GM19025 (cell line): ENCODE data around the gene CBARP.

Experiments used
- ATAC-seq: cut with Tn5 transposase; IDR thresholded peaks from one replicate; pipeline ENCODE4 v1.9.1; 2021; ENCODE audit warnings: mild to moderate bottlenecking, low read depth, moderate library complexity; ENCODE audit not compliant: unreplicated experiment

CBARP gene

DNA sequence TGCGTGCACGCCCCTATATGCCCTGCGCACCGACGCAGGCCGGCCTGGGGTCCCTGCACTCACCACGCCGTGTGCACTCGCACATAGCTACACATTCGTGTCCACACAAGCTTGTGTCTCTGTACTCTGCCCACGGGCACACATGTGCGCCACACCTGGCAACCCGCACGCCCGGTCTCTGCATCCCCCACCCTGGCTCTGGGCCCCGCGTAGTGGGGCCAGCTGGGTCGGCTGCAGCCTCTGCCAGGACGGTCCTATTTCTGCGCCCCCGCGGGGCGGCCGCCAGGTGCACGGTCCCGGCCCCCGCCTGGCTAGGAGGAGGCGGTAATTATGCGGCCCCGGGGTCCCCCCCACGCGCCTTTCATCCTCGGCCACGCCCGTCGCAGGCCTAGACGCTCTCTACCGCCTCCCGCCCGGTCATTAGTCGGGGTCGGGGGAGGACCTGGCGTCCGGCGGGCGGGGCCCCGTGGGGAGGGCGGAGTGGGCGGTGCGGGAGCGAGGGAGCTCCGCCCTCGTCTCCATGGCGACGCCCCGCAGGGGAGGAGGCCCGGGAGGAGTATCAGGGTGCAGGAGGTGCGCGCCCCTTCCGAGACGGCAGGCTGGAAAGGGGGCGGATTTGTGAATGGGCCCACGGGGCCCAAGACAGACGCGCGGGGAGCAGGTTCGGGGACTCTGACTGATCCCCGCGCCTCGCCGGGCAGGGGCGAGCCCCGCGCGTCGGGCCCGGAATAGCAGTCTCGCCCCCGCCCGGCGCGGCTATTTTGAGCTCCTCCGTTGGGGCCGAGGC, 28.5 kb upstream of the CBARP start:
- ATAC-seq: peak; percentile 32

DNA sequence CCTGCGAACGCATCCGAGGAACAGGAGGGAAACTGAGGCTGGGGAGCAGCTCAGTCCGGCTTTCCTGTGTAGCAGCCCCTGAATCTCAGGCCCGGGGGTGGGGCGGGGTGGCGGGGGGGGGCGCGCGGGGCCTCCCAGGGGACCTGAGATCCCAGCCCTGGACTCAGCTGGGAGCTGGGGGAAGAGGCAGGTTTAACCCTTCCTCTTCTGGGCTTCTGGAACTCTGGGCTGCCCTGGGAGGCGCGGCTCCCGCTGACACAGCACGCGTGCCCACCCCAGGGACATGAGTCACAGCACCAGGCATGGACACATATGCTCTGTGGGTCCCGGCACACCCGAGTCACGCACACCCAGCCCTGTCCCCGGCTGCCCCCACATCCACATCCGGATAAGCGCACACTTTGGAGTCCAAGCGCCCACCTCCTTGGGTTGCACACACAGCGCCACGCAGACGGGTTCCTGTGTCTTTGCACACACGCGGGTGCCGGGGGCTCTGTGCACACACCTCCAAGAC, 27.9 kb upstream of the CBARP start:
- ATAC-seq: no peak

DNA sequence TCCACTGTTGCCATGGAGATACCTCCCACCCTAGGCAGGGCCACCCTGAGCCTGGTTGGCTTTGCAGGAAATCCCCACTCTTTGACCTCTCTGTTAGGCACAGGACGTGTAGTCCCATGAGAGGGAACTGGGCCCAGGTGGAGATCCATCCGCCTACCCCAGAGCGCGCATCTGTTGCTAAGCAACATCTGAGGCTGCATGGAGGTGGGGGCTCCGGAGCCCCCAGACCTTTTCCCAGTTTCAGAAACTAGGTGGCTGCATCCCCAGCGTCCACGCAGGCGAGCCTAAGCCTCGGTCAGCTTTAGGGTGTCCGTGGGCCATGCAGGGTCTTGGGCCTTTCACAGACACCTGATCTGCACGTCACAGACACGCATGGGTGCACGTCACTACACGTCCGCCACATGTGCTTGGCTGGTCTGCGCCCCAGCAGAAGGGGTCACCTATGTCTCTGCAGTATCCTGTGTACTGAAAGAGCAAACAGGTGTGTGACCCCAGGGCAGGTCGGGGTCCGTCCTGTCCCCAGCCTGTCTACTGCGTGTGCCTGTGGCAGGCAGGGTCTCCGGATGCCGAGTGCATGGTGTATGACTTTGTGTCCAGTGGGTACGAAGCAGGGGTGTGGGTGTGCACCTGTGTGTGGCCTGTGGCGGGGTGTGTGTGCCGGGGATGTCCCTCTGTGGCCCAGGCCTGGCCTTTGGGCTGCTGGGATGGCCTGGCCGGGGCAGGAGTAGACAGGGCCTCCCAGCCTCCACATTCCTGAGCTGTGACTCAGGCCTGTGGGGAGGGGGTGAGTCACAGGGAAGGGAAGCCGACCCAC, 27.2 kb upstream of the CBARP start:
- ATAC-seq: no peak

DNA sequence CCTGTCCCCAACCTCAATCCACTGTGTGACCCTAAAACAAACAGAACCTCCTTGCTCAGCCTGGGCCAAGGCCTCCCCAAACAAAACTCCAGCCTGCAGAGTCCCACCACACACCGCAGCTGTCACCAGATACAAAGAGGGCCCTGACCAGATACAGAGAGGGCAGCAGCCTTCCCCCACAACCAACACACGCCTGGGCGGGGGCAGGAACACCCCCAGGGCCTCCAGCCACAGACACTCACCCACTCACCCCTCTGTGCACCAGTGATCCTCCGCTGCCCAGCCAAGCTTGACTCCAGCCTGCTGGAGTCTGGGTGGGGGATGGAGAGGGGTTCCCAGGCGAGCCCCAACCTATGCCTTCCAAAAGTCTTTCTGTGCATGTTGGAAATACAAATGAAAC, 25.4 kb upstream of the CBARP start:
- ATAC-seq: no peak

DNA sequence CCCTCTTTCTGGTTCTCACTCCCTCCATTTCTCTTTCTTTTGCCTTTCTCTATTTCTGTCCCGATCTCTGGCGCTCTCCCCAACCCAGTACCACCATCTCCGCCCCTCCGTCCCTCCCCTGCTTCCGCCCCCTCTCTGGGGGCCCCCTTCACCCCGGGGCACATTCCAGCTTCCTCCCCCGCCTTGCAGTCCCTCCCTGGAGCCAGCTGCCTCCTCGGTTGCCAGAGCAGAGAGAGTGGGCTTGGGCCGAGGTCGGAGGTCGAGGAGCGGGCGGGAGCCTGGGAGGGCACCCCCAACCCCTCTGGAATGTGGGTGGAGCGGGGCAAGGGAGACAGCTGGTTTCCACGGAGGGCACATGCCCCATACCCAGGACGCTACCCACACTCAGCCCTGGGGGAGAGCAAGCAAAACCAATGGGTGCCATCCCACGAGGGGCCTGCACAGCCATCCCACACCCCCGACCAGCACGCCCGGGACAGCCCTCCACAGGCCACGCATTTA, 24.9 kb upstream of the CBARP start:
- ATAC-seq: no peak

DNA sequence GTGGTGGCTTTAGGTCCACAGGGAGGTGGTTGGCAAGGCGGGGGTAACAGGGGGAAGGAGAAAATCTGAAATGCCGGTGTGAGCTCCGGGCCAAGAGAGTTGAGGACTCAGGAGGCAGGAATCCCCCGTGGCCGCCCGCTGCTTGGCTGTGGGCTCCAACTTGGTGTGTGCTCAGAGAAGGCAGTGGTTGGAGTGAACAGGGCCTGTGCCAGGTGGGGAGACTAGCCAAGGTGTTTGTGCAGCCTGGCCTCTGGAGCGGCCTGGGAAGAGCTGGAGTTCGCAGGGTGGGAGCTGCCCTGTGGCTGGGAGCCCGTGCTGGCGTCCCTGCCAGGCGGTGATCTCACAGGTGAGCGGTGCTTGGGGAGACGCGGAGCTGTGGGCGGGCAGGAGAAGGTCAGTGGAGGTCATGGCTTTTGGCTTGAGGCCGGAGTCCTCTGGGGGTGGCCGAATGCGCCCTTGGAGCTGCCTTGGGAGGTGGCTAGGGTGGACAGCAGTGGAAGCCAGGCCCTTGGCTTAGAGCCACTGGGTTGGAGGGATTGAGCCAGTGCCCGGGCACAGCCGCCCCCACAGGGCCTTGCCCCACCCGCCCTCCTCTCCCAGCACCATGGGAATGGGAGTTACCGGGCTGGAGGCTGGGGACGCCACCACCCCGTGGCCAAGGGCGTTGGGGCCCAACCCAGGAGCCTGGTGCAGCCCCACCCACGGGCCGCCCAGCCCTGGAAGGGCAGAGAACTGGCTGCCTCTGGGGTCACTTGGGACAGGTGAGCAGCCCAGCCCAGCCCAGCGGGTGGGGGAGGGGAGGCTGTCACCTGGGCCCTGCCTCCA, 24.2 kb upstream of the CBARP start:
- no peak for ATAC-seq

DNA sequence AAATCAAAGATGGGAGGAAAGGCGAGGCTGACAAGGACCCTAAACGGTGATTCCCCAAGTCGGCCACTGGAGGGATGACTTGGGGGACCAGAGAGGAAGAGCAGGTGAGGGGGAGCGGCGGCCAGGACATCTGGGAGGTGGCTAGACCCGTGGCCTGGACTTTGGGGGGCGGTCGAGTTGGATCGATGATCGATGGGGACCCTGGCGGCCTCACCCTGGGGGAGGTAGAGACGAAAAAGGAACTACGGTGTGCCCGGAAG, 23.7 kb upstream of the CBARP start:
- ATAC-seq: no peak

DNA sequence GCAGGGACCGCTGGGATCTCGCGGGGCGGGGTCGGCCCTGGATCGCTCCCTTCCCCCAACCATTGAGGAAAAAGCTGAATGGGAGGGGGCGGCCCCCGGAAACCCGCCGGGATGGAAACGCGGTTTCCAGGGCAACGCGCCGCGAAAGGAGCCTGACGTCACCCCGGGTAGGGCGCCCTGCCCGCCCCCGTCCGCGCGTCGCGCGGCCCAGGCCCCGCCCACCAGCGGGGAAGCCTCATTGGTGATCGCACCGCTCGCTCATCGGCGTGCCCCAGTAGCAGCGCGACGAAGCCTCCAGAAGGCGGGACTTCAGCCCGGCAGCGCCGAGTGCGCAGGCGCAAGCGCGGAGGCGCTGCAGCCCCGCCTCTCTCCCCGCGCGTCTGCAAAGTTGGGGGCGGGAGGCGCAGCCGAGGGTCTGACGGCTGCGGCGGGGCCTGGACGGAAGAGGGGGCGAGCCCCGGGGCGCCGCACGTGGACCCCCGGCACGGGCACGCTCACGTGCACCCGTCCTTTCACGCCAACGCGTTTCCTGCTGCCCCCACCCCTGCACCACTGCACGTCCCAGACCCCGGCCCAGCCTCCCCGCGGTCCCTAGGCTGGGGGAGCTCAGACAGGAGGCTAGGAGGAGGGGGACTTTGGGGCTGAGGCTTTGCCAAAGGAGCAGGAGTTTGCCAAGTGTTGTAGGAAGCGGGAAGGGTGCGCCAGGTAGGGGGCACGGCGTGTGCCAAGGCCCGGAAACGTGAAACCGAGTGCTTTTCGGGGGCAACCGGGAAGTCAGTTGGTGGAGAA, 23.1 kb upstream of the CBARP start:
- peak; percentile 66 for ATAC-seq

DNA sequence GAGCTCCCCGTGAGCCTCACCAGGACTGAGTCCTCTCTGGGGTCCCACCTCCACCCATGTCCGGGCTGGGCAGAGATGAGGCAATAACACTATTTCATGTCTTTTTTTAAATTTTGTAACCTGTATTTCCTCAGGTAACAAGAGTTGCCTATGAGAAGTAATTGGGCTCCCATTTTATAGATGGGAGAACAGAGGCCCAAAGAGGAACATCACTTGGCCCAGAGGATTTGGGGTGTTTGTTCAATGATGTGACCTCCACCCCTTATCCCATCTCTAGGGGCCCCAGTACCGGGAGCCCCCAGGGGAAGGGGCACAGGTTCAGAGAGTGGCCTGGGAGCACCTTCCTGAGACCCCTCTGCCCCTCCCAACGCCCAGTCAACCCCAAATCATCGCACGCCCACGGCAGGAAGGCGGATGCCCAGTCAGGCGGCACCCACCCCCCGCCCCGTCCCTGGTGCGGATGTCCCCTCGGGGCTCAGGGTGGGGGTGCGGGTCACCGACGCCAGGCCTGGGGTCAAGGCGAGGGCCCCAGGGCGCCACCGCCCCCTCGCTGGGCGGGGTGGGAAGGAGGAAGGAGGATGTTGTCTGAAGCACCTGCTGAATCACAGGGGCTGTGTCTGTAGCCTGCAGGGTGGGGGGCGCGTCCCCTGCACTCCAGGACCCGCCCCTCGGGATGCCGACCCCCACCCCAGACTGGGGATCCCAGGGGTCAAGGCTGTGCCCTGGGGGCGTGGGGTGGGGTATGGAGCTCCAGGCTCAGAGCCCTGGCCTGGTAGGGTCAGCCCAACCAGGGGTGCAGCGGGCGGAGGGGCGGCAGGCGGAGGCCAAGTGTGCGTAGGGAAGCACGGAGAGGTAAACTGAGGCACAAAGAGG, 22.3 kb upstream of the CBARP start:
- ATAC-seq: no peak

DNA sequence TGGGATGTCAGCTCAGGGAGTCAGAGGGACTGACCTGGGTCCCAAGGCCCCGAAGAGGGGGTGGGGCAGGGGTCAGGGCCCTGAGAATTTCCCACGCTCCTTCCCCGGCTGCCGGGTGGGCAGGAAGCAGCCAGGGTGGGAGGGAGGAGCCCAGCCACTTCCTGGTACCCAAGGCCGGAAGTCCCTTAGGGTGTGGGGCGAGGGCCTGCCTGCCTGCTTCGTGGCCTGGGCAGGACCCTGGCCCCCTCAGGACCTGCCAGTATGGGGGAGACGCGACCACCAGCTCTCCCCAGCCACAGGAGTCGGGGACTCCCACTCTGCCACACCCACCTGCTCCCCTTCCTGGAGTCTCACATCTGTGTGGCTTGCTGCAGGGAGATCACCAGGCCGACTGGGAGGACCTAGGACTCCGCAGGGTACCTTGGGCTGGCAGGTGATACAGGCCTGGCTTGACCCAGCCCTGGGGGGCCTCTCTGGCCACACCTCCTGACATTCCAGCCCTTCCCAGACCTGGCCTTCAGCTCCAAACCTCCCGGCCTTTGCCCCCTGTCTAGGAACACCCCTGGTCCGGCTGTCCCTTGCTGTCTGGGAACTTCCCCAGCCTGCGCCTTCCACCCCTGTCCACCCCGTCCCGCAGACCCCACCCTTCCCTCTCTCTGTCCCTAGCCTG, 21.5 kb upstream of the CBARP start:
- peak; percentile 29 for ATAC-seq

DNA sequence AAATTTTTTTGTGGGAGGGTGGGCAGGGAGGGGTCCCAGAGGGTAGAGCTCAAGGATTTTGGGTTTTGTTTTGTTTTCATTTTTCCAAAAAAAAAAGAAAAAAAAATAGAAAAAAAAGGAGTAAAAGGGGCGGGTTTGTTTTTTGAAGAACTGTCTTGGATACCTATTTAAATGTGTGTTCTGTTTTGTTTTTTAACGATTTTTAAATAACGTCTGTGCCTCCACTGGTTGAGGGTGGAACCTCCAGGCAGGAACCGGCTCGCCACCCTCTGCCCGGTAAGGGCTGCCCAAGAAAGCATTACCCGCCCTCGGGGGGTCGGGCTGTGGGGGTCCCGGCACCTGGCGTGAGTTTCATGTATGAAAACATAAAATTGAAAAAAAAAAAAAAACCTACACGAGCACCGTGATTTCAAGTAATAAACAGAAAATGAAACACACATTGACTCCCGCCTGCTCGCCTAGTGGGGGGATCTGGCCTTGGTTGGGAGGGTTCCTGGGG, 21.0 kb upstream of the CBARP start:
- no peak for ATAC-seq

DNA sequence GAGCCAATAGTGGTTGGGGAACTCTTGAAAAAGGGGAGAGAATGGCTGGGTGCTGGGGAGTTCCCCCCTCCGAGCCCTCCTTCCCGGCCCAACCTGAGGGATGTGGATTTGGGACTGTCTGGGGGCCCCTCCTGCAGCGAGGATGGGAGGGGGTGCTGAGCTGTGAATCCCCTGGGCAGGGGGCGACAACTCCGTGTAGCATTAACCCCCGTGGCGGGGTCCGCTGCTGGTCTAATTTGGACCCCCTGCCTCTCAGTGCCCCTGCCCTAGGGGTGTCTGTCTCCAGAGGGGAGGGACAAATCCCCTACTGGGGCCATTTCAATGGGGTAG, 20.3 kb upstream of the CBARP start:
- no peak for ATAC-seq

DNA sequence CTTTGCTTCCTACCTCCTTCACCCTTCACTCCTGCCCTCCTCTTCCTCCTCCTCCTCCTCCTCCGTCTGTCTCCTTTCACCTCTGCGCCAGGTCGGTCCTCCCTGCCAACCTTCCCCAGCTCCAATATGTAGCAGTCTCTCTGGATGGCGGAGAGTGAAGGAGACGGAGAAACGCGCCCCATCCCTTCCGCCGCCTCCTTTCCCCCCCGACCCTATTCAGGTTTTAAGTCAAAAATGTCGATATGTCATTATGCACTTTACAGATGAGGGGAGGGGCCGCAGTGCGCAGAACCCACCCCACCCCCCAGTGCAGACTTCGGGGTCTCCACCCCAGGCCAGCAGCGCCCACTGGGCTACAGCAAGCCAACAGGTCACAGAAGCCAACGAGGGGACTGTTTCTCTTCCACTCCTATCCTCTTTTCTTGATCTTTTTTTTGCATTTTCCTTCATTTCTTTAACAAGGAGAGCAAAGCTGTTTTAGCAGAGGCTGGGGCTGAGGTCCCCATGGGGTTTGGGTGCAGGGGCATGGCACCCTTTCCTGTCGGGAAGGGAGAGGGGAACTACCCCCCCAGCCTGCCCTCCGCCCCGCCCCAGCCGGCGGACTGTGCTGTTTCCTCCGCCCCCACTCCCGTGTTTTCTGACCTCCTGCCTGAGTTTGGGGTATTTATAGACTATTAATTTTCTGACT, 19.8 kb upstream of the CBARP start:
- no peak for ATAC-seq

DNA sequence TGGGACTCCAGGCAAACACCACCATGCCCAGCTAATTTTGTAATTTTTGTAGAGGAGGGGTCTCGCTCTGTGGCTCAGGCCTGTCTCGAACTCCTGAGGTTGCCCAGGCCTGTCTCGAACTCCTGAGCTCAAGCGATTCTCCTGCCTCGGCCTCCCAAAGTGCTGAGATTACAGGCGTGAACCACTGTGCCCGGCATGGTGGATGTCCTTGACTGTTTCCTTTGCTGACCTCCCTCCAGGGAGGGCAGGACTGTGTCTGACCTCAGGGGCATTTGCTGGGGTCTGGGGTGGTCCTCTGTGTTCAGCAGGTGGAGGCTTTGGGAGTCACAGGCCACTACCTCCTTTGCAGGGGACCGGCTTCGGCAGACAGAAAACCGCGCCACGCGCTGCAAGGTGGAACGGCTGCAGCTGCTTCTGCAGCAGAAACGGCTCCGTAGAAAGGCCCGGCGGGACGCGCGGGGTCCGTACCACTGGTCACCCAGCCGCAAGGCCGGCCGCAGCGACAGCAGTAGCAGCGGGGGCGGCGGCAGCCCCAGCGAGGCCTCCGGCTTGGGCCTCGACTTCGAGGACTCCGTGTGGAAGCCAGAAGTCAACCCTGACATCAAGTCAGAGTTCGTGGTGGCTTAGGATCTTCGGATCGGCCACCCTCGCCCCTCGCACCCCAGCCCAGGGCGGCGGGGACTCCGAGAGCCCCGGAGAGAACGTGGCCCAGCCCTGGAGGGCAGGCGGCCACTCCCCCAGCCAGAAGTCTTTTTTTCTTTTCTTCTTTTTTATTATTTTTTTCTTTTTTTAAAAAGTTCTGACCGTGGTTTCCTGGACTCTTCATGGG, 19.1 kb upstream of the CBARP start:
- no peak for ATAC-seq

DNA sequence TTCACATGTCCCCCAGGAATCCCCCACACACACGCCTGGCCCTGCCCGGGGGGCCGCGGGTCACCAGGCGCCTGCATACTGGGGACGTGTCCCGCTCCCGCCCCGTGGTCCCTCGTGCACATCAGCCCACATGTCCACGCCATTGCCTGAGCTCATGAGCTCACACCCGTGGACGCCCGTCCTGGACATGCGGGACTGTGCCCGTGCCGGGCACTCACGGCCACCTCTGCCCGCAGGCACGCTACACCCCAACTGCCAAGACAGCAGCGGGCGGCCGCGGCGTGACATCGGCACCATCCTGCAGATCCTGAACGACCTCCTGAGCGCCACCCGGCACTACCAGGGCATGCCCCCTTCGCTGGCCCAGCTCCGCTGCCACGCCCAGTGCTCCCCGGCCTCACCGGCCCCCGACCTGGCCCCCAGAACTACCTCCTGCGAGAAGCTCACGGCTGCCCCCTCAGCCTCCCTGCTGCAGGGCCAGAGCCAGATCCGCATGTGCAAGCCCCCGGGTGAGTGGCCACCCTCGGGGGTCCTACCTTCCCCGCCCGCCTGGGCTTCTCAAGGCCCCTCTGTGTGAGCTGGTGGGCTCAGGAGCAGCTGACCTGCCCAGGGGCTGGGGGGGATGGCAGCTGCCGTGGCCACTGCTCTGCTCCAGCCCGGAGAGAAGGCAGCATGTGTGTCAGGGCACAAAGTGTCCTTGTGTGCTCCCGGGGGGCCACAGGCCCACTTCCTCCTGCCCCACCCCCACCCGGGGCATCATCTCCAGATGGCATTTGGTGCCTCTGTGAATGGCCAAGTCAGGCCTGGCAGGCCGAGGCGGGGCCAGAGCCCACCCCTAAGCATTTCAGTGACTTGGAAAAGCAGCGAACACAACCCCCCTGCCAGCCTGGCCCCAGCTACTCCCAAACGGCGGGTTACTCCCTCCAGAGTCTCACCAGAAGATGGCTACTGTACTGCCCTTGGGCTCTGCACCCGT, 17.7 kb upstream of the CBARP start:
- no peak for ATAC-seq

DNA sequence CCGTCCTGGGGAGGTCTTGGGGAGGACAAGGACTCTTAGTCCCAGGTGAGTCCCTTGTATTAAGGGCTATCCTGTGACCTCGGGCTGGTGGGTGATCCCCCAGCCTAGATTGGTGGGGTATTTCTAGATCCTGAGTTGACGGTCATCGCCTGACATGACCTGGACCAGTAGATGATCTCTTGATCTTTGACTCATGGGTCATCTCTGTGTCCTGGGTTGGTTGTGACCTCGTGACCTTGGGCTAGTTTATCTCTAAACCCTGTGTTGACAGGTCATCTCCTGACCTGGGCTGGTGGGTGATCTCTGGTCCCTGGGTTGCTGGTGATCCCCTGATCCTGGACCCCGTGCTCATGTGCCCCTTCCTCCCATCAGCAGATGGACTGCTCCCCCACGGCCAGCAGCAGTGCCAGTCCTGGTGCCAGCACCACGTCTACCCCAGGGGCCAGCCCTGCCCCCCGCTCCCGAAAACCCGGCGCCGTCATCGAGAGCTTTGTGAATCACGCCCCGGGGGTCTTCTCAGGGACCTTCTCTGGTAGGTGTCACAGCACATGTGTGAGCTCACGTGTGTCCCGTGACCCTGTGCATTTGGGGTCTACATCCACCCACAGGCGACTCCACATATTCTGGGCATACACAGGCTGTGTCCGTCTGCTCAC, 16.9 kb upstream of the CBARP start:
- ATAC-seq: no peak
